Activated T-cell treated with anti-CD3 and anti-CD28 coated beads, Interleukin-2, amount 50 U/mL, for 4 hours (primary cell): ENCODE measurements around the gene C3orf70. TPM values are rescaled to one million over a fixed set of nuclear protein-coding genes. Genes with fewer than 3 reads are reported as not detected.

Source experiments
- ATAC-seq, 2 donors: fragments of 200-7000 bp; cut with Tn5 transposase; one replicate each; pipeline ENCODE4 v1.10.0; 2021
- DNase-seq: peaks from one replicate; pipeline ENCODE4 v3.0.0-alpha.2; 2020
- H3K27me3 Mint-ChIP-seq: one replicate; pipeline ENCODE4 v1.8.0; 2021; ENCODE audit warnings: low read depth, mixed read lengths
- H3K36me3 Mint-ChIP-seq: one replicate; pipeline ENCODE4 v1.8.0; 2022; ENCODE audit warnings: mixed read lengths; ENCODE audit not compliant: insufficient read depth
- H3K4me1 Mint-ChIP-seq: one replicate; pipeline ENCODE4 v1.8.0; 2021; ENCODE audit warnings: low read depth, mixed read lengths
- H3K4me3 Mint-ChIP-seq: one replicate; pipeline ENCODE4 v1.8.0; 2021; ENCODE audit warnings: mild to moderate bottlenecking, moderate library complexity, mixed read lengths
- H3K9me3 Mint-ChIP-seq: one replicate; pipeline ENCODE4 v1.8.0; 2021; ENCODE audit warnings: mixed read lengths
- total RNA-seq, 3 donors: library from RNA; stranded (reverse); gene quantifications; one replicate each; pipeline ENCODE4 v1.2.1, GENCODE V29; 2021

C3orf70 gene
- total RNA-seq, 3 donors from 2014 or later = 0.05 TPM; not detected in 2

- ATAC-seq (no peak), DNase-seq (no peak)
- H3K4me3 Mint-ChIP-seq = no peak overlapping the region
- no peaks in the 10 kb centered on the region for H3K36me3 Mint-ChIP-seq
- no peaks in the 10 kb centered on the region for H3K4me1 Mint-ChIP-seq
- no peaks in the 10 kb centered on the region for H3K9me3 Mint-ChIP-seq
- H3K27me3 Mint-ChIP-seq = peaks cover 7% of the 10 kb centered on the region
These were observed 68.0 kb downstream of the C3orf70 start for GRCh38 chr3:185084901-185085300.

DNA sequence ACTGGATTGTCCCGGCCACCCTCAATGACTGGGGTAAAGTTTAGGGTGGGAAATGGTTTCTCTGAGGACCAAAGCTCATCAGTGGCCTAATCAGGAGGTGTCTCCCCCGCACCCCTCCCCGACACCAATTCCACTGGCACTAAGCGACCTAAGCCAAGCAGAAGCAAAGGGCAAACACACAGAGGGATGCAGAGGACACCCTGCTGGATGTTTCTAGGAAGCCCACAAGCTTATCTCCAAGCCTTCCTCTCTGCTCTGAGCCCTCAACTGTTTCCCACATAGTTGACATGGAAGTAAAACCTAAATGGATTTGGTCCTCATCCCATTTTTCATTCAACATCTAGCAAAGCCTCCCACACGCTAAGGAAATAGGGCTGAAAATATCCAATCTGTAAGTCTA lies 68.5 kb downstream of the C3orf70 start:
- Mint-ChIP-seq H3K36me3 (no peaks in the 10 kb centered on the region), H3K9me3 (no peaks in the 10 kb centered on the region), H3K4me1 (no peaks in the 10 kb centered on the region), H3K27me3 (peaks cover 7% of the 10 kb centered on the region), H3K4me3 (no peak overlapping the region)
- DNase-seq (no peak), ATAC-seq (no peak)

DNA sequence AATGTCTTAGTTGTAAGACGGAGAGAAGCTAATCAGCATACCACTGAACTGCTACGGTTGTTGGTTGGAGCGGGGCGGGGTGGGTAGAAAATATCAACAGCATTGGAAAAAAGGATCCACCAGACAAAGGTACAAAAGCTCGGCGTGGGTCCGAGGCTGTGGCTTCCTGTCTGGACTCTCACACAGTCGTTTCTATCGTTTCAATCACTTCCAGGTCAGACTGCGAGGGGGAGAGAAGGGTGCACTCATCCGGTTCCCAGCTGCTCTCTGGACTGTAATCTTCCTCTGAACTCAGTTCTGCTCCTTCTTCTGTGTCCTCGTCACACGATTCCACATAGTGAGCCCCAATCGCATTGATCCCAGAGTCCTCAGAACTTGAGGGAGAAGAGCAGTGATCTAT lies 70.0 kb downstream of the C3orf70 start:
- no peak overlapping the region for H3K4me3 Mint-ChIP-seq
- no peaks in the 10 kb centered on the region for H3K9me3 Mint-ChIP-seq
- DNase-seq (no peak), ATAC-seq (no peak)
- H3K4me1 Mint-ChIP-seq = no peaks in the 10 kb centered on the region
- H3K36me3 Mint-ChIP-seq = no peaks in the 10 kb centered on the region
- peaks cover 7% of the 10 kb centered on the region for H3K27me3 Mint-ChIP-seq

DNA sequence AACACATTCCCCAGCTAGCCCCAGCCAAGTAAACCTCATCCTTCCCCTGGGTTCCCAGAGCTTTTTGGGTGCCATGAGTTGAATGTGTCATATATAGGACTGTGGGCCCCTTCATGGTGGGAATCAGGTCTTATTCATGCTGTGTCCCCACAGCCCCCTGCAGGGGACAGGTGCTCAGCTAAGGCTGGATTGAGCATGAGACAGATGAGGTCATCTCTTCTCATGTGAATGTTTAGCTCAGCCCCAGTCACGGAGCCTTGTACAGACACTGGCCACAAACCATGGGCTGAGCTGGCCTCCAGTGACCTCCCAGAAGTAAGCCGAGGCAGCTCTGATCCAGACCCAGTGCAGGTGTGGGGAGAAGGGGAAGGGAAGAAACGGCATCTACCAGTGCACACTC lies 70.7 kb downstream of the C3orf70 start:
- no peaks in the 10 kb centered on the region for H3K9me3 Mint-ChIP-seq
- H3K4me1 Mint-ChIP-seq = no peaks in the 10 kb centered on the region
- peaks cover 7% of the 10 kb centered on the region for H3K27me3 Mint-ChIP-seq
- no peak overlapping the region for H3K4me3 Mint-ChIP-seq
- no peaks in the 10 kb centered on the region for H3K36me3 Mint-ChIP-seq
- DNase-seq (no peak), ATAC-seq (no peak)

DNA sequence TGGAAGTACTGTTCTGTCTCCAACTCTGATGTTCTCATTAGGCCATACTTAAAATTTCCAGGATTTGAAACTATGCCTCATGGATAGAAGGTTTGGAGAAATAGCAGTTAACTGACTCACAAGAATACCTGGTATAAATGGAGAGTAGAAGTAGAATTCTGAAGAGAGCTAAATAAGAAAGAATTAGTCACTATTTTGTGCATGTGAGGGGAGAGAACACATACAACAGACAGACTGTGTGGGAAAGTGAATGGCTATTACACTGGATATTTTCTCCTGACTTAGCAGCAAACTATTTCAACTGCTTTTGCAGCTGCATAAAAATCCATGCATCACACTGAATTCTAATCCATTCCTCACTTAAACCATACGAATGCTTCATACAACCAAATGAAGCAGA lies 71.3 kb downstream of the C3orf70 start:
- Mint-ChIP-seq H3K27me3 (peaks cover 7% of the 10 kb centered on the region), H3K4me1 (no peaks in the 10 kb centered on the region), H3K4me3 (no peak overlapping the region), H3K36me3 (no peaks in the 10 kb centered on the region), H3K9me3 (no peaks in the 10 kb centered on the region)
- DNase-seq (no peak), ATAC-seq (no peak)

DNA sequence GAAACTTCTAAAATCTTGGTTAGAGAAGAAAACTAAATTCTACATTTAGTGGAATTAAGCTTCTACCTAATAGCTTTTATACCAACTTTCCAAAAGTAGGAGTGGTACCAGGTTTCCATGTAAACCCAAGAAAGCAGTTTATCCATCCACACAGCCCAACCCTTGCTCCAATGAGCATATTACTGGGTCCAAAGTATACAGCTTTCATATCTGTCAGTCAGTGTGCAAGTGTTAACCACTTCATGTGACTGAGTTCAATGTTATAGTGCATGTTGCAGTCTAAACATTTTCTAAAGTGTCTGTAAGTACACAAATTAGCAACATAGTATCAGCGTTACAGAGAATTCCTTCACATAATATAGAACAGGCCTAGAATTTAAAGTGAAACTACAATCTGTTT lies 73.2 kb downstream of the C3orf70 start:
- Mint-ChIP-seq H3K27me3 (peaks cover 10% of the 10 kb centered on the region), H3K9me3 (no peaks in the 10 kb centered on the region), H3K36me3 (no peaks in the 10 kb centered on the region), H3K4me3 (no peak overlapping the region), H3K4me1 (no peaks in the 10 kb centered on the region)
- no peak for DNase-seq
- no peak for ATAC-seq

DNA sequence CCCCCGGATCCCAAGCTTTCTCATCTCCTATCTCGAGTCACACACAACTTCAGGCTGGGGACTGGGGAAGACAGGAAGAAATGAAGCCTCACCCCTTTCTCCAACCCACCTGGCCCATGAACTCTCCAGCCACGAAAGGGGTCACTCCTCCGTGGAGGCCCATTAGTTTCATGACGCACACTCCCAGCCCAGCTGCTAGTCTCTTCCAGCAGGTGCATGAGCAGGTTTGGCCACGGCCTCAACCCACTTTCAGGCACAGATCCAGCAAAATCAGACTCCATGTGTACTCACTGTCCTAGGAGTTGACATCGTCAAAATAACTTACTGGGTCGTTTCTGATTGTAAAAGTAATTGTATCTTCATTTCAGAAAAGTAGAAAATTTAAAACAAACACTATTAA lies 76.6 kb downstream of the C3orf70 start:
- no peak for DNase-seq
- H3K4me1 Mint-ChIP-seq = no peaks in the 10 kb centered on the region
- H3K27me3 Mint-ChIP-seq = peaks cover 10% of the 10 kb centered on the region
- H3K4me3 Mint-ChIP-seq = no peak overlapping the region
- H3K36me3 Mint-ChIP-seq = no peaks in the 10 kb centered on the region
- ATAC-seq = no peak
- H3K9me3 Mint-ChIP-seq = no peaks in the 10 kb centered on the region

- Mint-ChIP-seq H3K27me3 (peaks cover 6% of the 10 kb centered on the region), H3K9me3 (no peaks in the 10 kb centered on the region), H3K4me1 (no peaks in the 10 kb centered on the region), H3K4me3 (no peak overlapping the region), H3K36me3 (no peaks in the 10 kb centered on the region)
- DNase-seq (no peak), ATAC-seq (no peak)
These were observed 77.3 kb downstream of the C3orf70 start for GRCh38 chr3:185075547-185075946.

DNA sequence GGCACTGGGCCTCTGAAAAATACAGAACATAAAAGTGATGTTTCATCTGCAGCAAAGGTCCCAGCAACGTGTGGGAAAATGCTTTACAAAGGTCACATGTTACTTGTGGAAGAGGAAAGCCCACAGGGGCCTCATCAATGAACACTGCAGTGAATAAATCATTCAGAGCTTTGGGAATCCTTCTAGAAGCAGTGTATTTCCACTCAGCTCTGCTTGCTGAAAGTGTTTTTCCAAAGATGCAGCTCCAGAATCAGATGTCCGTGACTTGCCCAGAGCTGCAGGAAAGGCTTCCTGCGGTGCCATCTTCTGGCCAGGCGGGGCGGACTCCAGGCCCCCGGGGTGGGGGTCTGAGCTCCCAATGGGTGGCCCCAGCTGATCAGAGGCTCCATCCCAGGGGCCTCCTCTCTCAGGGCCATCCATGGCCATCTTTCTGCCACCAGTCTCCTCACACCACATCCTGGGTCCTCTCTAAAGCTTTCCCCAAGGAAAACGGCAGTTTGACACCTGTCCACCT lies 81.5 kb downstream of the C3orf70 start:
- ATAC-seq = no peak
- Mint-ChIP-seq H3K27me3 (peaks cover 6% of the 10 kb centered on the region), H3K9me3 (no peaks in the 10 kb centered on the region), H3K36me3 (no peaks in the 10 kb centered on the region), H3K4me3 (no peak overlapping the region), H3K4me1 (no peaks in the 10 kb centered on the region)
- no peak for DNase-seq

GRCh38 chr3:185070491-185071286 lies 82.2 kb downstream of the C3orf70 start:
- DNase-seq = no peak
- H3K27me3 Mint-ChIP-seq = peaks cover 2% of the 10 kb centered on the region
- no peak overlapping the region for H3K4me3 Mint-ChIP-seq
- ATAC-seq = no peak
- H3K9me3 Mint-ChIP-seq = no peaks in the 10 kb centered on the region
- no peaks in the 10 kb centered on the region for H3K4me1 Mint-ChIP-seq
- no peaks in the 10 kb centered on the region for H3K36me3 Mint-ChIP-seq

GRCh38 chr3:185069037-185070030 lies 83.5 kb downstream of the C3orf70 start:
- no peaks in the 10 kb centered on the region for H3K27me3 Mint-ChIP-seq
- no peaks in the 10 kb centered on the region for H3K4me1 Mint-ChIP-seq
- H3K4me3 Mint-ChIP-seq = no peak overlapping the region
- ATAC-seq (no peak), DNase-seq (no peak)
- H3K36me3 Mint-ChIP-seq = no peaks in the 10 kb centered on the region
- H3K9me3 Mint-ChIP-seq = no peaks in the 10 kb centered on the region

GRCh38 chr3:185067173-185067572 lies 85.7 kb downstream of the C3orf70 start:
- DNase-seq = no peak

GRCh38 chr3:185066251-185066650 lies 86.6 kb downstream of the C3orf70 start:
- Mint-ChIP-seq H3K9me3 (peaks cover 6% of the 10 kb centered on the region), H3K36me3 (no peaks in the 10 kb centered on the region), H3K27me3 (no peaks in the 10 kb centered on the region), H3K4me1 (no peaks in the 10 kb centered on the region), H3K4me3 (no peak overlapping the region)
- DNase-seq (no peak), ATAC-seq (no peak)

More at GRCh38 chr3:185067173-185067572, 85.7 kb downstream of the C3orf70 start:
- no peaks in the 10 kb centered on the region for H3K9me3 Mint-ChIP-seq
- H3K36me3 Mint-ChIP-seq = no peaks in the 10 kb centered on the region
- no peaks in the 10 kb centered on the region for H3K27me3 Mint-ChIP-seq
- H3K4me1 Mint-ChIP-seq = no peaks in the 10 kb centered on the region
- ATAC-seq = no peak
- H3K4me3 Mint-ChIP-seq = no peak overlapping the region

- H3K4me3 Mint-ChIP-seq = no peak overlapping the region
- H3K4me1 Mint-ChIP-seq = no peaks in the 10 kb centered on the region
- no peak for ATAC-seq
- no peaks in the 10 kb centered on the region for H3K36me3 Mint-ChIP-seq
- peaks cover 11% of the 10 kb centered on the region for H3K9me3 Mint-ChIP-seq
- no peaks in the 10 kb centered on the region for H3K27me3 Mint-ChIP-seq
- no peak for DNase-seq
These were observed 87.8 kb downstream of the C3orf70 start for GRCh38 chr3:185065059-185065458.
